ENCODE data around the gene WASF3. TPM values are rescaled to one million over a fixed set of nuclear protein-coding genes. Genes with fewer than 3 reads are reported as not detected.

Gene WASF3
- total RNA-seq, 2 donors from 2014 or later, result 6.4 TPM; not detected in 1

DNA sequence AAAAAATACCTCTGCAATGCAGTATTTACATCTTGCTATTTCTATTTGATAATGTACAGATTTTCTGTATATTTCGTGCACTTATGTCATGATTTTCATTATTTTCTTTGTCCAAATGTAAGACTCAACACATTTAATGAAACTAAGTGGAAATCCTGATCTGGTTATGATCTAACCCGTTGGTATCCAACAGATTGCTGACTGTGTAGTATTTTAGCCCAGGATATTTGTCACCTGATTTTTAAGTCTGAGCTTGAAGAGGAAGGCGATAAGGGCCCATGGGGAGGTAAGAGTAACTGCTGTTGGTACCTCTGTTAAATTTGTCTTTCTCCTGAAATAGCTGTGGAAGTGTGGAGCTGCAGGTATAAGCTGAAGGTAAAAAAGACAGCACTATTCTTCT is 45.3 kb downstream of the WASF3 start:
- Mint-ChIP-seq H3K27ac (no peak overlapping the region), H3K27me3 (peaks cover 26% of the 10 kb centered on the region), H3K4me1 (peaks cover 2% of the 10 kb centered on the region), H3K4me3 (no peak overlapping the region), H3K36me3 (ENCODE audit: low read depth) (no peaks in the 10 kb centered on the region)
- H3K9me3 ChIP-seq (ENCODE audit: control insufficient read depth, low read length, poor library complexity, severe bottlenecking), result no peaks in the 10 kb centered on the region
- DNase-seq (no peak), ATAC-seq (no peak)

GRCh38 chr13:26604784-26605545 is 47.5 kb downstream of the WASF3 start:
- Mint-ChIP-seq H3K4me1 (peaks cover 2% of the 10 kb centered on the region), H3K36me3 (ENCODE audit: low read depth) (no peaks in the 10 kb centered on the region), H3K4me3 (no peak overlapping the region), H3K27ac (no peak overlapping the region), H3K27me3 (peaks cover 34% of the 10 kb centered on the region)
- no peaks in the 10 kb centered on the region for H3K9me3 ChIP-seq (ENCODE audit: control insufficient read depth, low read length, poor library complexity, severe bottlenecking)
- ATAC-seq, result no peak
- no peak for DNase-seq

DNA sequence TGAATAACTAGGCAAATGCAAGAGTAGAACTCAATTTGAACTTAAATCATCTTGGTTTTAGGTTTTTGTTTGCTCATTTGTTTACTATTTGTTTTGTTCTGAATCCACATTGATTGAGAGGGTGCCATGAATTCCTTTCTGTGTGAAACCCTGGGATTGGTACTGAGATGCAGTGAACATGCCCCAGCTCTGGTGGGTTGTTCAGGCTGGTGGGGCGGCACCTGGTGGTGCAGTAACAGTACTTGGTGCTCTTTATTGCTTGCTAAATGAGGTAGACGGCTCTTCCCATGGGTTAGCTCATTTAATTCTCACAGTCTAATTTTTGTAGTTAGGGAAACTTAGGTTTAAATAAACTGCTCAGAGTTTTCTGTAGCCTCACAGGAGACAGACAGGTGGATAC is 48.4 kb downstream of the WASF3 start:
- H3K27ac Mint-ChIP-seq, result no peak overlapping the region
- peaks cover 2% of the 10 kb centered on the region for H3K4me1 Mint-ChIP-seq
- H3K36me3 Mint-ChIP-seq (ENCODE audit: low read depth), result no peaks in the 10 kb centered on the region
- no peaks in the 10 kb centered on the region for H3K9me3 ChIP-seq (ENCODE audit: control insufficient read depth, low read length, poor library complexity, severe bottlenecking)
- H3K27me3 Mint-ChIP-seq, result peaks cover 41% of the 10 kb centered on the region
- DNase-seq (no peak), ATAC-seq (no peak)
- H3K4me3 Mint-ChIP-seq, result no peak overlapping the region

- Mint-ChIP-seq H3K4me1 (peaks cover 2% of the 10 kb centered on the region), H3K4me3 (no peak overlapping the region), H3K36me3 (ENCODE audit: low read depth) (no peaks in the 10 kb centered on the region), H3K27me3 (peaks cover 39% of the 10 kb centered on the region), H3K27ac (no peak overlapping the region)
- ATAC-seq (no peak), DNase-seq (no peak)
- H3K9me3 ChIP-seq (ENCODE audit: control insufficient read depth, low read length, poor library complexity, severe bottlenecking), result no peaks in the 10 kb centered on the region
Observed at GRCh38 chr13:26606631-26607030, 49.1 kb downstream of the WASF3 start.

DNA sequence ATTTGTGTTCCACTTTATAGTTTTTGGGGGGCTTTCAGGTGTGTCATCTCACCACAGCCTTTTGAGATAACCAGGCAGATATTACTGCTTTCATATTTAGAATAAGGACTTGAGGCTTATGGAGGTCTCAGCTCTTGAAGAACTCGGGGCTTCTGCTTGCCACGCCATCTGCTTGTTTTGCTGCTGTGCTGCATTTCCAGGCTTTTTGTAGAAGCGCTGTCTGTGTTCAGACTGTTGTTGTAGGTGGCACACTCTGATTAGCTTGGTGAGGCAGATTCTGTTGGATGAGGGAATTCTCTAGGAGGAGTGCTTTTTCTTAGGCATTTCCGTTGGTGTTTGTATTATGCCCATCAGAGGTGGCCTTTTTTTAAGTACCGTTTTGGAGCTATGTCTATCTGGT is 57.2 kb downstream of the WASF3 start:
- Mint-ChIP-seq H3K27ac (no peak overlapping the region), H3K4me1 (peaks cover 2% of the 10 kb centered on the region), H3K27me3 (peaks cover 36% of the 10 kb centered on the region), H3K4me3 (no peak overlapping the region), H3K36me3 (ENCODE audit: low read depth) (no peaks in the 10 kb centered on the region)
- DNase-seq (no peak), ATAC-seq (no peak)
- H3K9me3 ChIP-seq (ENCODE audit: control insufficient read depth, low read length, poor library complexity, severe bottlenecking), result no peaks in the 10 kb centered on the region

- no peak overlapping the region for H3K4me3 Mint-ChIP-seq
- DNase-seq (no peak), ATAC-seq (no peak)
- H3K36me3 Mint-ChIP-seq (ENCODE audit: low read depth), result no peaks in the 10 kb centered on the region
- H3K9me3 ChIP-seq (ENCODE audit: control insufficient read depth, low read length, poor library complexity, severe bottlenecking), result no peaks in the 10 kb centered on the region
- peaks cover 31% of the 10 kb centered on the region for H3K27me3 Mint-ChIP-seq
- peaks cover 2% of the 10 kb centered on the region for H3K4me1 Mint-ChIP-seq
- H3K27ac Mint-ChIP-seq, result no peak overlapping the region
Observed at GRCh38 chr13:26616126-26616525, 58.6 kb downstream of the WASF3 start.

DNA sequence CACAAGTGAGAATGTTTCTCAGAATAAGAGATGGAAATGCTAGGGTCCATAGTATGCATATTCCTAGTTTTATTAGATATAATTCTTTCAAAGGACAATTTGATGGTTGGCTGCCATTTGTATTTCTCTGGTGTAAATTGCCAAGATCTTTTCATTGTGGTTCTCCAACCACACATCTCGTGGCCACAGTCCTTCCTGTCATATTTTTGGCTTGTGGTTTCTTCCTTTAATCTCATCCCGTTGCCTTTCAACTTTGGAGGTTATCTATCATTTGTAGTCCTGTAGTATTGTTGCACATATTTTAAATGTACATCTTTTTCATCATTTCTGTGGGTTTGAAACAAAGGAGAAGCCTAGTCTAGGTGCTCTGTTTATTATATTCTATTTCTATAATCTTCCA is 61.2 kb downstream of the WASF3 start:
- H3K27ac Mint-ChIP-seq, result no peak overlapping the region
- H3K4me1 Mint-ChIP-seq, result peaks cover 2% of the 10 kb centered on the region
- no peak overlapping the region for H3K4me3 Mint-ChIP-seq
- no peak for DNase-seq
- ATAC-seq, result no peak
- no peaks in the 10 kb centered on the region for H3K36me3 Mint-ChIP-seq (ENCODE audit: low read depth)
- no peaks in the 10 kb centered on the region for H3K9me3 ChIP-seq (ENCODE audit: control insufficient read depth, low read length, poor library complexity, severe bottlenecking)
- peaks cover 30% of the 10 kb centered on the region for H3K27me3 Mint-ChIP-seq

DNA sequence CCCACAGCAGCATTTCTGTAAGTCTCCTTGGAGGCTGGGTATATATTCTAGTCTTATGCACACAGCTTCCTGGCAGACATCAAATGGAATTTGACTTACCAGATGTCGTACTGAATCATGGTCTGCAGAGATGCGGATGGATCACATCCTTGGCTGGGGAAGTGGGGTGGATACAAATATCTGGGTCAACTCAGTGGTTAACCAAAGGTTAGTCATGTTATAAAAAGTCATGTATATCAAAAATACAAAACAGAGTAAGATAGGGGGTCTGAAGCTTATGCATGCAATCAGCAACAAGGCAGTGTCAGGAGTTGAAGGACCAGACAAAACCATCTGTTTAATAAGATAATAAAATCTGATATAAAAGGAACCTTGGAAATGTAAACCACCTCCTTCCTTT is 61.9 kb downstream of the WASF3 start:
- H3K9me3 ChIP-seq (ENCODE audit: control insufficient read depth, low read length, poor library complexity, severe bottlenecking), result no peaks in the 10 kb centered on the region
- no peak for DNase-seq
- Mint-ChIP-seq H3K4me1 (peaks cover 2% of the 10 kb centered on the region), H3K4me3 (no peak overlapping the region), H3K27me3 (peaks cover 30% of the 10 kb centered on the region), H3K27ac (no peak overlapping the region), H3K36me3 (ENCODE audit: low read depth) (no peaks in the 10 kb centered on the region)
- no peak for ATAC-seq

DNA sequence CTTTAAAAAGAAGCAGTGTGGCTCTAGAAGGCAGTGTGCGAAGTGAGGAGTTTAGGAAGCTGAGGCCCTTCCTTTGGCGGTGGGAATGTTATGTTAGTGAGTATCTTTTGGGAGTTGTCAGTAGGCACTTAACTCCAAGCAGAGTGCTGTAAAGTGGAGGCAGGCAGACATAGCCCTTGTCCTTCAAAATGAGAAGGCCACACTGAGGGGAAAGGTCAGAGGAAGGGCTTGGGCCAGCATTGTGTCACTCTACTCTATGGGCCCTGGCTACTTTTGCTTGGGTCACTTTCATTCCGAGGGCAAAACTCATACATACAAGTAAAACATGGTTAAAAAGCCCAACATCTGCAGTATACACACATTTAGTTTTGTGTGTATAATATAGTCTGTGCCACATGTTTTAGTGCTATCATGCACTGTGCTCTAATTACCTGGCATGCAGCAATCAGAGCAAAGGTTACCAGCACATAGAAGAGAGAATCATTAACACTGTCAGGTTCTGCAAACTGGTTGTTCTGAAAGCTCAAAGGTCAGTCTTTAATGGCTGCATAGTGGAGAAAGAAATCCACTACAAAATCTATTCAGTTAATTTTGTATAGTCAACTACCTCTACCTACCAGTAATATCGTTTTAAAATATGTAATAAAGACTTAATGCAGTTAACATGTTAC is 64.4 kb downstream of the WASF3 start:
- no peak for DNase-seq
- no peak for ATAC-seq
- Mint-ChIP-seq H3K27ac (no peak overlapping the region), H3K4me3 (no peak overlapping the region), H3K4me1 (peaks cover 2% of the 10 kb centered on the region), H3K27me3 (peaks cover 19% of the 10 kb centered on the region), H3K36me3 (ENCODE audit: low read depth) (no peaks in the 10 kb centered on the region)
- H3K9me3 ChIP-seq (ENCODE audit: control insufficient read depth, low read length, poor library complexity, severe bottlenecking), result no peaks in the 10 kb centered on the region

DNA sequence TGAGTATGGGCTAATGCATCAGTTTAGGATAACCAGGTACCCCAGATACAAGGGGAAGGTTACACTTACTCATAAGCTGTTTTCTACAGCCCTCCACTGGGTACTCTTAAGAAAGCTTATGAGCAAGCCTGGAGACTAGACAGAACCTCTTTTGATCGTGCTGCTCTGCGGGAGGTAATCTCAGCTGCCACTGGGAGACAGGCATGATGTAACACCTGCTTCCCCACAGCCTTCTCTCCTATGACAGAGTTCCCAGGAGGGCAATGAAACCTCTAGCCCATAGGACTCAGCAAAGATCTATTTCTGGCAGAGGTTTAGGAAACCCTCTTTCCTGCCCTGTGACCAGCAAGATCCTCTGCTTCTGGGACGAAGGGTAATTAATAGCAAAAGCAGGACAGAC is 65.6 kb downstream of the WASF3 start:
- H3K4me3 Mint-ChIP-seq, result no peak overlapping the region
- H3K9me3 ChIP-seq (ENCODE audit: control insufficient read depth, low read length, poor library complexity, severe bottlenecking), result no peaks in the 10 kb centered on the region
- peaks cover 2% of the 10 kb centered on the region for H3K4me1 Mint-ChIP-seq
- peaks cover 19% of the 10 kb centered on the region for H3K27me3 Mint-ChIP-seq
- no peaks in the 10 kb centered on the region for H3K36me3 Mint-ChIP-seq (ENCODE audit: low read depth)
- no peak overlapping the region for H3K27ac Mint-ChIP-seq
- no peak for ATAC-seq
- DNase-seq, result no peak

GRCh38 chr13:26624572-26624971 is 67.1 kb downstream of the WASF3 start:
- H3K9me3 ChIP-seq (ENCODE audit: control insufficient read depth, low read length, poor library complexity, severe bottlenecking), result no peaks in the 10 kb centered on the region
- DNase-seq (no peak), ATAC-seq (no peak)
- Mint-ChIP-seq H3K4me3 (no peak overlapping the region), H3K36me3 (ENCODE audit: low read depth) (no peaks in the 10 kb centered on the region), H3K4me1 (no peaks in the 10 kb centered on the region), H3K27me3 (peaks cover 16% of the 10 kb centered on the region), H3K27ac (no peak overlapping the region)

GRCh38 chr13:26626271-26626670 is 68.8 kb downstream of the WASF3 start:
- no peak for DNase-seq
- no peaks in the 10 kb centered on the region for H3K4me1 Mint-ChIP-seq
- peaks cover 6% of the 10 kb centered on the region for H3K27me3 Mint-ChIP-seq
- H3K9me3 ChIP-seq (ENCODE audit: control insufficient read depth, low read length, poor library complexity, severe bottlenecking), result no peaks in the 10 kb centered on the region
- no peak overlapping the region for H3K4me3 Mint-ChIP-seq
- H3K27ac Mint-ChIP-seq, result no peak overlapping the region
- no peak for ATAC-seq
- H3K36me3 Mint-ChIP-seq (ENCODE audit: low read depth), result no peaks in the 10 kb centered on the region

- Mint-ChIP-seq H3K4me3 (no peak overlapping the region), H3K4me1 (no peaks in the 10 kb centered on the region), H3K36me3 (ENCODE audit: low read depth) (no peaks in the 10 kb centered on the region), H3K27me3 (no peaks in the 10 kb centered on the region), H3K27ac (no peak overlapping the region)
- ATAC-seq (no peak), DNase-seq (no peak)
- H3K9me3 ChIP-seq (ENCODE audit: control insufficient read depth, low read length, poor library complexity, severe bottlenecking), result no peaks in the 10 kb centered on the region
Observed at GRCh38 chr13:26628706-26629105, 71.2 kb downstream of the WASF3 start.

DNA sequence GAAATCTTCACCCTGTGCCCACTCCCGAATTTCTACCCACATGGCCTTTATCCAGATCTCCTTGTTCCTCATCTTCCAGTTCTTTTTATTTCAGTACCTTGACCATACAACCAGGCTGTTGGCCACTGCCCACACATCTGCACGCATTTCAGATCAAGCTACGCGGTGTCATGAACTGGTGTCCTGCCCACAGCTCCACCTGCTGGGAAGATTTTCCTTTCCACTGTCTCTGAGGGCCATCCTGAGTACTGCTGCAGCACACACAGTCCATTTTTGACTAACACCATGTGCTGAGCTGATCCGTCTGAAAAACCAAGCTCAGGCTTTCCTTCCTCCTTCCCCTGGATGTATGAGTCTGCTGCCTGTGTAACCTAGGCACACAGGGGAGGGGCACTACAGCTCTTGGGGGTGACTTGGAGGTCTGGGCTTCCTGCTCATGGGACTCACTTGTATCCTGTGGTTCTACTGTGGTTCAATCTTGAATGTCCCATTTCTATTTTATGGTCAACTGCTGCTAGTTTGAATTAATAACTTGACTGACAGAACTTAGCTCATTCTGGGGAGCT is 71.9 kb downstream of the WASF3 start:
- no peak for DNase-seq
- H3K9me3 ChIP-seq (ENCODE audit: control insufficient read depth, low read length, poor library complexity, severe bottlenecking), result no peaks in the 10 kb centered on the region
- H3K4me1 Mint-ChIP-seq, result no peaks in the 10 kb centered on the region
- no peaks in the 10 kb centered on the region for H3K27me3 Mint-ChIP-seq
- no peak overlapping the region for H3K27ac Mint-ChIP-seq
- H3K36me3 Mint-ChIP-seq (ENCODE audit: low read depth), result no peaks in the 10 kb centered on the region
- H3K4me3 Mint-ChIP-seq, result no peak overlapping the region
- no peak for ATAC-seq

Measured in T-helper 17 cell (primary cell).